Measurements from ENCODE around the gene COLEC12. TPM values are rescaled to one million over a fixed set of nuclear protein-coding genes. Genes with fewer than 3 reads are reported as not detected.

Gene COLEC12
- total and polyA plus RNA-seq, 10 of the 15 experiments (the other 5 are each of a cell fraction or from before 2014, with no cell fraction given): 0.04 to 0.05 TPM; not detected in 8

- Histone ChIP-seq H3K79me2 (ENCODE audit: control insufficient read depth, insufficient read depth, low read length) (no peaks in the 10 kb centered on the region), H4K20me1 (ENCODE audit: control insufficient read depth, insufficient read depth) (no peaks in the 10 kb centered on the region), H3K4me3 (no peak overlapping the region), H3K9ac (ENCODE audit: control insufficient read depth, insufficient read depth, low read length) (no peak overlapping the region), H3K9me3 (replicated peaks; ENCODE audit: control insufficient read depth, insufficient read depth, low read length) (no peaks in the 10 kb centered on the region), H3K27me3 (replicated peaks in 1 of 2; ENCODE audit: control insufficient read depth in 2 of 2, insufficient read depth in 2 of 2, low read length in 1 of 2) (peaks cover 0 to 3% of the 10 kb centered on the region in 2 experiments; a peak in 1 of 4 replicates), H3K4me2 (ENCODE audit: control insufficient read depth, insufficient read depth) (no peak overlapping the region), H3K27ac (ENCODE audit: control insufficient read depth, insufficient read depth) (no peak overlapping the region), H3K36me3 (ENCODE audit: control insufficient read depth in 2 of 2, insufficient read depth in 2 of 2, low read length in 1 of 2) (no peaks in the 10 kb centered on the region), H3K4me1 (ENCODE audit: control insufficient read depth, insufficient read depth, low read length) (no peaks in the 10 kb centered on the region), H2AFZ (ENCODE audit: control insufficient read depth, low read depth, low read length) (no peak overlapping the region)
- BruUV-seq (replicated peaks): no TSS peak
- FAIRE-seq (no peak), DNase-seq (ENCODE audit: low read depth, low spot score) (no peak), ATAC-seq (no peak)
- WGBS (ENCODE audit: insufficient coverage, insufficient replicate concordance, low lambda C conversion rate, missing lambda C conversion rate): 25% methylated on average over 10 of the region's 10 CpGs
- in situ Hi-C loops (cut with MboI) (no loop called here), intact Hi-C loops (cut with micrococcal nuclease; ENCODE audit: unreplicated experiment) (no loop called here)
- CTCF ChIA-PET: no interaction called here
- RAD21 ChIA-PET (ENCODE audit: unreplicated experiment): no interaction called here
- SMC1A ChIA-PET (ENCODE audit: uncharacterized antibody, unreplicated experiment): no interaction called here
- POLR2A ChIA-PET: no interaction called here
- TF ChIP-seq RUNX3 (IDR thresholded peaks at IDR 0.05; ENCODE audit: low read length) (no peak), ZBTB40 (IDR thresholded peaks at IDR 0.05; ENCODE audit: borderline replicate concordance) (no peak), SMC3 (IDR thresholded peaks at IDR 0.05; ENCODE audit: borderline replicate concordance, low read length) (no peak), ZNF24 (IDR thresholded peaks at IDR 0.05) (no peak), ZBTB11 (CRISPR knock-in tag; IDR thresholded peaks at IDR 0.05) (no peak), USF1 (IDR thresholded peaks at IDR 0.05; ENCODE audit: borderline replicate concordance, extremely low read length, insufficient read depth, low read depth, low read length) (no peak), ZNF274 (IDR thresholded peaks at IDR 0.05; ENCODE audit: insufficient read depth, insufficient read length) (no peak), MYB (IDR thresholded peaks at IDR 0.05; ENCODE audit: borderline replicate concordance, low read depth, low read length) (no peak), BRCA1 (IDR thresholded peaks at IDR 0.05; ENCODE audit: low read depth, low read length) (no peak), CHD4 (IDR thresholded peaks at IDR 0.05) (no peak), TBL1XR1 (IDR thresholded peaks at IDR 0.05; ENCODE audit: low read depth, low read length) (no peak), WRNIP1 (IDR thresholded peaks at IDR 0.05; ENCODE audit: borderline replicate concordance, low read depth, low read length) (no peak), LARP7 (IDR thresholded peaks at IDR 0.05) (no peak), KLF5 (IDR thresholded peaks at IDR 0.05; ENCODE audit: partially characterized antibody) (no peak)
- TF ChIP-seq, protein P1, sequence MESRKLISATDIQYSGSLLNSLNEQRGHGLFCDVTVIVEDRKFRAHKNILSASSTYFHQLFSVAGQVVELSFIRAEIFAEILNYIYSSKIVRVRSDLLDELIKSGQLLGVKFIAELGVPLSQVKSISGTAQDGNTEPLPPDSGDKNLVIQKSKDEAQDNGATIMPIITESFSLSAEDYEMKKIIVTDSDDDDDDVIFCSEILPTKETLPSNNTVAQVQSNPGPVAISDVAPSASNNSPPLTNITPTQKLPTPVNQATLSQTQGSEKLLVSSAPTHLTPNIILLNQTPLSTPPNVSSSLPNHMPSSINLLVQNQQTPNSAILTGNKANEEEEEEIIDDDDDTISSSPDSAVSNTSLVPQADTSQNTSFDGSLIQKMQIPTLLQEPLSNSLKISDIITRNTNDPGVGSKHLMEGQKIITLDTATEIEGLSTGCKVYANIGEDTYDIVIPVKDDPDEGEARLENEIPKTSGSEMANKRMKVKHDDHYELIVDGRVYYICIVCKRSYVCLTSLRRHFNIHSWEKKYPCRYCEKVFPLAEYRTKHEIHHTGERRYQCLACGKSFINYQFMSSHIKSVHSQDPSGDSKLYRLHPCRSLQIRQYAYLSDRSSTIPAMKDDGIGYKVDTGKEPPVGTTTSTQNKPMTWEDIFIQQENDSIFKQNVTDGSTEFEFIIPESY (IDR thresholded peaks at IDR 0.05): no peak
These were observed 120.7 kb downstream of the COLEC12 start for GRCh38 chr18:379681-380330.

All from GM12878 (cell line).